ENCODE data around the gene ADPRS.

DNA sequence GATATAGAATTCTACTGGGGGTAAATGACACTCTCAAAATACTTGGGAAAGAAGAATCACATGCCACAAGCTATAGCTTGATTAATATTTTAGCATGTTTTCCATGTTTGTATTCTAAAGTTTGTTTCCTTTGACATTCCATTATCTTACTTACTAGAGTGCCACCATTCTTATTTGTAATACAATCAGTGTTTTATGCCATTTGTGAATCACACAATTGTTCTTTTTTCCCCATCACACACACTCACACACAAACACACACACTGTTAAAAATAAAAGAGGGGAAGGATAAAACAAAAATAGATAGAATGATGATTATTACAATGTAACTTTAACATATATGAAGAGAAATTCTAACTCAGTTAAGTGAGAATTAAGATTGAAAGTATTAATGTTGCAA lies 20.8 kb upstream of the ADPRS start:
- TF ChIP-seq, protein P1, sequence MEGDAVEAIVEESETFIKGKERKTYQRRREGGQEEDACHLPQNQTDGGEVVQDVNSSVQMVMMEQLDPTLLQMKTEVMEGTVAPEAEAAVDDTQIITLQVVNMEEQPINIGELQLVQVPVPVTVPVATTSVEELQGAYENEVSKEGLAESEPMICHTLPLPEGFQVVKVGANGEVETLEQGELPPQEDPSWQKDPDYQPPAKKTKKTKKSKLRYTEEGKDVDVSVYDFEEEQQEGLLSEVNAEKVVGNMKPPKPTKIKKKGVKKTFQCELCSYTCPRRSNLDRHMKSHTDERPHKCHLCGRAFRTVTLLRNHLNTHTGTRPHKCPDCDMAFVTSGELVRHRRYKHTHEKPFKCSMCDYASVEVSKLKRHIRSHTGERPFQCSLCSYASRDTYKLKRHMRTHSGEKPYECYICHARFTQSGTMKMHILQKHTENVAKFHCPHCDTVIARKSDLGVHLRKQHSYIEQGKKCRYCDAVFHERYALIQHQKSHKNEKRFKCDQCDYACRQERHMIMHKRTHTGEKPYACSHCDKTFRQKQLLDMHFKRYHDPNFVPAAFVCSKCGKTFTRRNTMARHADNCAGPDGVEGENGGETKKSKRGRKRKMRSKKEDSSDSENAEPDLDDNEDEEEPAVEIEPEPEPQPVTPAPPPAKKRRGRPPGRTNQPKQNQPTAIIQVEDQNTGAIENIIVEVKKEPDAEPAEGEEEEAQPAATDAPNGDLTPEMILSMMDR (IDR thresholded peaks at IDR 0.05): no peak
- TF ChIP-seq POLR2A (IDR thresholded peaks at IDR 0.05): no peak
- no peak for TF ChIP-seq EP300 (IDR thresholded peaks at IDR 0.05)
- TF ChIP-seq POLR2AphosphoS5 (IDR thresholded peaks at IDR 0.05): no peak

Data from gastroesophageal sphincter (tissue), 3 donors.